OCI-LY7 (cell line): ENCODE measurements around the gene PTHLH. TPM values are rescaled to one million over a fixed set of nuclear protein-coding genes. Genes with fewer than 3 reads are reported as not detected.

Experiments used
- BruUV-seq: library from RNA; stranded (reverse); fragments of 400-500 nt; replicated peaks from 2 replicates; lab custom pipeline; 2021; lab: Mats Ljungman, UMichigan
- CTCF ChIA-PET: fragments of 300-600 bp; sonication (Branson Sonifier 250); formaldehyde crosslinking; loops from one replicate; lab custom pipeline; 2022; ENCODE audit warnings: antibody characterized with exemption; ENCODE audit not compliant: unreplicated experiment; lab: Charles Lee
- POLR2A ChIA-PET: fragments of 300-600 bp; sonication (Branson Sonifier 250); formaldehyde crosslinking; loops from one replicate; lab custom pipeline; 2022; ENCODE audit warnings: antibody characterized with exemption; lab: Charles Lee
- DNase-seq: peaks from one replicate; pipeline ENCODE4 v3.0.0-alpha.2; 2015; ENCODE audit warnings: low spot score
- H2AFZ ChIP-seq: fragments of 200-600 bp; sonication (generic), shearing (Covaris generic); 2 replicates; pipeline ENCODE4 v1.6.1; 2014; ENCODE audit warnings: mild to moderate bottlenecking, antibody characterized with exemption, low read length, moderate library complexity
- H3K27ac ChIP-seq: fragments of 200-600 bp; sonication (generic); 2 replicates; pipeline ENCODE4 v1.5.1; 2014; ENCODE audit warnings: mixed run types, low read depth, mild to moderate bottlenecking, moderate library complexity, low read length, inconsistent platforms; ENCODE audit not compliant: poor library complexity, severe bottlenecking
- H3K36me3 ChIP-seq: fragments of 200-600 bp; sonication (generic); 2 replicates; pipeline ENCODE4 v1.6.1; 2014; ENCODE audit warnings: mild to moderate bottlenecking, antibody characterized with exemption, low read length, moderate library complexity, mixed read lengths; ENCODE audit not compliant: insufficient read depth
- H3K4me1 ChIP-seq: fragments of 200-600 bp; sonication (generic); 2 replicates; pipeline ENCODE4 v1.5.1; 2014; ENCODE audit warnings: mild to moderate bottlenecking, low read length; ENCODE audit not compliant: insufficient read depth, poor library complexity, severe bottlenecking
- H3K4me2 ChIP-seq: fragments of 200-600 bp; sonication (generic); 2 replicates; pipeline ENCODE4 v1.6.1; 2014; ENCODE audit warnings: mild to moderate bottlenecking, low read length
- H3K4me3 ChIP-seq: fragments of 200-600 bp; sonication (generic); 2 replicates; pipeline ENCODE4 v1.5.1; 2014; ENCODE audit warnings: mild to moderate bottlenecking, low read depth, low read length; ENCODE audit not compliant: poor library complexity, severe bottlenecking
- H3K79me2 ChIP-seq: fragments of 200-600 bp; sonication (generic); 2 replicates; pipeline ENCODE4 v1.6.1; 2016; ENCODE audit warnings: low read depth, mild to moderate bottlenecking, low read length, moderate library complexity, mixed read lengths; ENCODE audit not compliant: insufficient read depth
- H3K9me2 ChIP-seq: fragments of 200-600 bp; sonication (generic); 2 replicates; pipeline ENCODE4 v1.6.1; 2016; ENCODE audit warnings: mild to moderate bottlenecking, low read length, mixed read lengths; ENCODE audit not compliant: insufficient read depth
- H3K9me3 ChIP-seq: fragments of 200-600 bp; sonication (generic); 2 replicates; pipeline ENCODE4 v1.6.1; 2014; ENCODE audit warnings: mild to moderate bottlenecking, mixed run types, low read length, mixed read lengths
- H4K20me1 ChIP-seq: fragments of 200-600 bp; sonication (generic); 2 replicates; pipeline ENCODE4 v1.6.1; 2014; ENCODE audit warnings: mild to moderate bottlenecking, antibody characterized with exemption, low read length, moderate library complexity, mixed read lengths; ENCODE audit not compliant: insufficient read depth
- CTCF ChIP-seq: fragments of 200-600 bp; sonication (generic); conservative IDR thresholded peaks from 2 replicates; pipeline ENCODE4 v1.5.1; 2014; ENCODE audit warnings: mild to moderate bottlenecking, antibody characterized with exemption, low read length, moderate library complexity, mixed read lengths
- EZH2phosphoT487 ChIP-seq: fragments of 200-600 bp; sonication (generic); IDR thresholded peaks from 2 replicates; pipeline ENCODE4 v1.6.1; 2018; ENCODE audit warnings: low read depth, borderline replicate concordance, mild to moderate bottlenecking, mixed run types, antibody characterized with exemption, low read length, moderate library complexity, mixed read lengths
- intact Hi-C: fragments of 100-400 bp; cut with micrococcal nuclease; formaldehyde crosslinking; loops from one replicate; pipeline ENCODE4 v1.10.0; 2022; ENCODE audit not compliant: unreplicated experiment
- total RNA-seq, 2 experiments: library from RNA; depleted of rRNA in 1 of 2; stranded (reverse); fragments of >200 nt in 1 of 2; shearing (Covaris generic) in 1 of 2; gene quantifications; 2 replicates each; pipeline ENCODE4 v1.2.3, GENCODE V29; 2014 to 2022

The PTHLH gene
- total RNA-seq, 2 experiments from 2014 or later, result not detected

DNA sequence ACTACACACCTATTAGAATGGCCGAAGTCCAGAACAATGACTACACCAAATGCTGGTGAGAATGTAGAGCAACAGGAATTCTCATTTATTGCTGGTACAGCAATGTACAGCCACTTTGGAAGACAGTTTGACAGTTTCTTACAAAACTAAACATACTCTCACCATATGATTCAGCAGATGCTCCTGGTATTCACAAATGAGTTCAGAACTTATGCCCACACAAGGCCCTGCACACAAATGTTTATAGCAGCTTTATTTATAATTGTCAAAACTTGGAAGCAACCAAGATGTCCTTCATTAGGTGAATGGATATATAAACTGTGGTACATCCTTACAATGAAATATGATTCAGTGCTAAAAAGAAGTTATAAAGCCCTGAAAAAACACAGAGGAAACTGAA lies 38.3 kb downstream of the PTHLH start:
- DNase-seq, result no peak
- CTCF ChIA-PET, result no interaction called here
- Histone ChIP-seq H3K9me3 (no peaks in the 10 kb centered on the region), H4K20me1 (no peaks in the 10 kb centered on the region), H3K27ac (no peak overlapping the region), H3K4me2 (no peak overlapping the region), H3K4me1 (no peaks in the 10 kb centered on the region), H3K9me2 (no peaks in the 10 kb centered on the region), H3K36me3 (no peaks in the 10 kb centered on the region), H3K79me2 (no peaks in the 10 kb centered on the region), H2AFZ (no peak overlapping the region), H3K4me3 (no peak overlapping the region)
- POLR2A ChIA-PET, result no interaction called here
- intact Hi-C loops, result no loop called here
- BruUV-seq, result no TSS peak
- TF ChIP-seq CTCF, result no peak
- no peak for TF ChIP-seq EZH2phosphoT487

DNA sequence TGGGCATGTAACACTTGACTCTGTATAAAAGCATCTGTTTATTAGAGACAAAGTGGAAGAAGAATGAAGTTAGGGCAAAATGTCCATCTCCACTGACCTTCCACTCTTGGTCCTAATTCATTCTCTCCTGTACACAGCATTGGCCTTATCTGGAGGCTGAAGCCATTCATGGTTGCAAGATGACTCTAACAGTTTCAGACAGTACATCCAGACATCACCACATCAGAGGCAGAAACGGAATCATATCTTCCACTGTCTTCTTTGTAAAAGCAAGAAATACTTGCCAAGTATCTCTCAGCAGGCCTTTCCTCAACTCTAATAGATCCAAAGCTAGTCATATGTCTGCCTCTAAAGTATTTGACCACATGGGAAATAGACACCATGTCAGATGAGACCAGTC lies 41.1 kb downstream of the PTHLH start:
- H3K79me2 ChIP-seq, result no peaks in the 10 kb centered on the region
- H3K4me3 ChIP-seq, result no peak overlapping the region
- no peaks in the 10 kb centered on the region for H3K9me3 ChIP-seq
- H3K36me3 ChIP-seq, result no peaks in the 10 kb centered on the region
- POLR2A ChIA-PET, result no interaction called here
- no peak overlapping the region for H3K27ac ChIP-seq
- intact Hi-C loops, result no loop called here
- H3K9me2 ChIP-seq, result no peaks in the 10 kb centered on the region
- TF ChIP-seq CTCF (no peak), EZH2phosphoT487 (no peak)
- no peak overlapping the region for H3K4me2 ChIP-seq
- no peaks in the 10 kb centered on the region for H4K20me1 ChIP-seq
- H2AFZ ChIP-seq, result no peak overlapping the region
- BruUV-seq, result no TSS peak
- CTCF ChIA-PET, result no interaction called here
- DNase-seq, result no peak
- H3K4me1 ChIP-seq, result no peaks in the 10 kb centered on the region

DNA sequence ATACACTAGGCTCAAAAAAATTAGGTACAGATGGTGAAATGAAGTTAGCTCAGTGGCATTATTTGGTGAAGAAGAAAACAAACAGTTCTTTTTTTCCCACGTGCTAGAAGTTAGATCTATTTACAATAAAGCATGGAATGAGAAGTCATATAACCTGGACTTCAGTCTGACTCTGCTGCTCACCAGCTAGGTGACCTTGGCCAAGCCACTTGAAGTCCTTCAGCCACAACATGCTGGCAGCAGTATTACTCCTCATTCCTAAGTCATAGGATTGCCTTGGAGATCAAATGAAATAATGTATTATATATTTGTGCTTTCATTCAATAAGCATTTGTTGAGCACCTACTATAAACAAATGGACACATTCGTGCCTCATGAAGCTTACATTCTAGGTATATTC lies 45.2 kb downstream of the PTHLH start:
- H2AFZ ChIP-seq, result no peak overlapping the region

More for the DNA sequence above, 45.2 kb downstream of the PTHLH start:
- Histone ChIP-seq H3K4me1 (no peaks in the 10 kb centered on the region), H3K79me2 (no peaks in the 10 kb centered on the region), H3K36me3 (no peaks in the 10 kb centered on the region), H3K9me2 (no peaks in the 10 kb centered on the region), H3K4me3 (no peak overlapping the region), H3K4me2 (no peak overlapping the region), H3K9me3 (no peaks in the 10 kb centered on the region), H3K27ac (no peak overlapping the region), H4K20me1 (no peaks in the 10 kb centered on the region)
- intact Hi-C loops, result no loop called here
- no peak for TF ChIP-seq CTCF
- no peak for TF ChIP-seq EZH2phosphoT487
- DNase-seq, result no peak
- ChIA-PET CTCF (no interaction called here), POLR2A (no interaction called here)
- no TSS peak for BruUV-seq
